Measurements from ENCODE around the gene FAIM2.
A peak's percentile ranks its signal among the peaks of the same experiment; 100 is the strongest.

FAIM2 gene

GRCh38 chr12:49917166-49917787 is 13.6 kb upstream of the FAIM2 start:
- DNase-seq (ENCODE audit: low spot score), result no peak

- DNase-seq (ENCODE audit: low spot score), result no peak
These were observed 12.6 kb upstream of the FAIM2 start for GRCh38 chr12:49916129-49916919.

- DNase-seq (ENCODE audit: low spot score), result no peak
These were observed 8.9 kb upstream of the FAIM2 start for GRCh38 chr12:49912345-49913255.

DNA sequence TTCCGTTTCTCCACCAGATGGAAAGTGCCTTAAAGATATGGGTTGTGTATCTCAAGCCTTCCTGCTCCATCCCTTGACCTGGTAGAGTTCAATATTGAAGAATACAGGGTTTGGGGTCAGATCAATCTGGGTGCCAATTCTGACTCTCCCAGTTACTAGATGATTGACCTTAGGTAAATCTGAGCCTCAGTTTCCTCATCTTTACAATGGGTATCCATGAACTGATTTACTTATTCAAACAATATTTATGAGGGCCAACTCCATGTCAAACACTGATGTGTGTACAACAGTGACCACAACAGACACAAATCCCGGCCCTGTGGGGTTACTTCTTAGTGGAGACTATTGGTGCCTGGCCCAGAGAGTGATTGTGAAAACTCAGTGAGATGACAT is 7.5 kb upstream of the FAIM2 start:
- DNase-seq (ENCODE audit: low spot score), result no peak

DNA sequence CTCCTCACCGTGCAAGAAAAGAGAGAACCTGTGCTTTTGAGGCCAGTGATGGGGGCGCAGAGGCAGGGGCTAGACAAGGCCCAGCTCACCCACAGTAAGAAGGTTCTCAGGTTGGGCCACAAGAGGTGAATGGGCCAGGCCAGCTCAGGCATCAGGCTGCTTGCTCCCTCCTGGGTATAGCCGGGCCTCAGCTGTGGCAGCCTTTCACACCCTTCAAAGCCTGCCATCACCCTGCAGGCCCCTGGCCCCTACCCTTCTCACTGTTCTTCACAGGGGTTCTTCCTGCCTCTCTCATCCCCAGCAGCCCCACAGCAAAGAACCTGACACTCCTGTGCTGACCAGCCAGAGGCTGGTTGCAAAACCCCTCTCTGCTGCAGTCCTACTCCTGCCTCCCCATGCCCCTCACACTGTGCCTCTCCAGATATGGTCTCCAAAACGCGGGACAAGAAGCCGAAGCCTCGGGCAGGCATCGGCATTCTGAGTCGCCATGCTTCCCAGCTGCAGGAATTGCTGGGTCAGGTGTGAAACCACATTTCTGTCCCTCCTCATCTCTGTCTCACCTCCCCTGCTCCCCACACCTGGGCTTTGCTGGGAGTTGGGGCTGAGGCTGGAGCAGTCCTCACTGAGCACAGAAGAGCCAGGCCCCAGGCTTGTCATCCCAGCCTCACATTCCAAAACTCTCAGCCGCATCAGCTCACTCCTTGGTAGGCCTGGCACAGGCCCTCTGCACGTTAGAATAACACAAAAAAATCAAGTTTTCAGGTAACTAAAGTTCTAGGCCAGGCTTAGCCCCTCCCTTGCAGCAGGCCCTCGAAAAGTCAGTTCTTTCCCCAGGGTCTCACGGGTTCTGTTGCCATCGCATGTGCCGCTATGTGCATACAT is 6.9 kb upstream of the FAIM2 start:
- DNase-seq (ENCODE audit: low spot score), result no peak

DNA sequence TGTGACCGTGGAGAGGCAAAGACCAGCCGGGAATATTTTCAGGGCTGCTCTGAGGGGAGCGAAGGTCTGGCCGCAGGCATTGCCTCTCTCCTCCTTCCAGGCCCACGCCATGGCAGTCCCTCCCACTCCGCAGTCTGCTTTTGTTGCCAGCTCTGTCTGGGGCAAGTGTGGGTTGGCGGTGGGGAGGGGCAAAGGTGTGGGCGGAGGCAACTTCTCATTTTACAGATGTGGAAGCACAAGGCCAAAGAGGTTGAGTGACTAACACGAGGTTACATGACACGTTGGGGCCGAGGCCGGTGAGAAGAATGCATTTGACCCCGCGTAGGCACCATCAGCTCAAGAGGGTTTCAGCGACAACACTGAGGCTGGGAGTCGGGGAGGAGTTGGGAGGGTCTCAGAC is 6.1 kb upstream of the FAIM2 start:
- no peak for DNase-seq (ENCODE audit: low spot score)

- no peak for DNase-seq (ENCODE audit: low spot score)
These were observed 5.7 kb upstream of the FAIM2 start for GRCh38 chr12:49909356-49909755.

GRCh38 chr12:49907352-49907751 is 3.7 kb upstream of the FAIM2 start:
- no peak for DNase-seq (ENCODE audit: low spot score)

DNA sequence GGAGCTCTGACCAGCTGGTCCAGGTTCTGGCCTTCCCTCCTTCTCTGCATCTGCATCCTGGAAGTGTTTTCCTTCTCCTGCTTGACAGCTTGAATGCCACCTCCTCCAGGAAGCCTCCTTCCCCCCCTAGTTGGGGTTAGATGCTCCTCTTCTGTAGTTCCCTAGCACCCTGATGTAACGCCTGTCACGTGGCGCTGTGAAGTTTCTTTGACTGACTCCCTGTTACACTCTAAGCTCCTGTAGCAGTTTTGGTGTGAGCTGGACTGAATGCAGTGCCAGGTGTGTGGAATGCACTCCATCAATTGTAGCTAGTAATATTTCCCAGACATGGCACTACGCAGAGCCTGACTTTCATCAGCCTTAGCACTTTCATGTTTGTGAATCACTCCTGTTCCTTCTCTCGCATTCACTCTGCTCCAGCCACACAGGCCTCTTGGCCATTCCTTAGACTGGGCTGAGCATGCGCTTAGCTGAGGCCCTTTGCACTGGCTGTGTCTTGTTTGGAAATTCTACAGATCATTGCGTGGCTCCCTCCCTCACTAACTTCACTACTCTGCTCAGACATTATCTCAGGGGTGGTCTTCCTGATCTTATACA is 2.1 kb upstream of the FAIM2 start:
- DNase-seq (ENCODE audit: low spot score), result no peak

DNA sequence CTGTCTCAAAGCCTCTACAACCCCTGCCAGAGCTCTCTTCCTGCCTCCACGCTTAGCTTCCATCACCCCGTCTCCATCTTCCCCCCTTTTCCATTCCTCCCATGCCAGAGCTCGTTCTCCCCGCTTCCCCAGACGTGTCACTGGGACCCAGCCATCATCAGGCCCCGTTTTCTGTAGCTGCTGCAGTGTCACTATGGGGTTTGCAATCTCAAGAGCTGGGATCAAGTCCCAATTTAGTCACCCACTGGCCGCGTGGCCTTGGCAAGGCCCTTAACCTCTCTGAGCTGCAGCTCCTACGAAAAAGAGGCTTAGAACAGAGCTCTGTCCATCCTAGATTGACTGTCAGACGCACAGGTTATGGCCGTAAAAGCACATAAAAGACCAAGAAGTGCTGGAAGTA is 901 bp upstream of the FAIM2 start:
- DNase-seq (ENCODE audit: low spot score), result peak; percentile 16

DNA sequence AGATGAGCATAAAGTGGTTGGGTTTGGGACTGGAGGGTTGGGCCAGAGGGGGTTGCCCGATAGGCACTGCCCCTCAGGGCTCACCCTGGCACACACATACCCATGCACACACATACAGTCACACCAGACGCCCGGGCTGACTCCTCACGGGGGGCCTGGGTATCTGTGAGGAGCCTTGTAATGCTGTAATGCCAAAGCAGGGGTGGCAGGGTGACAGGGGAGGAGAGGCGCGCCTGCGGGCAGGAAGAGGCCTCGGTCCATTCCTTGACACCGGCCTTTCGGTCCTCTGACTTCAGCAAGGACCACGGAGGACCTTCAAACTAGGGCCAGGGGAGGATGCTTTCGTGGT is 375 bp downstream of the FAIM2 start:
- peak; percentile 11 for DNase-seq (ENCODE audit: low spot score)

GRCh38 chr12:49902399-49903350 is 1.0 kb downstream of the FAIM2 start:
- peak; percentile 89 for DNase-seq (ENCODE audit: low spot score)

- no peak for DNase-seq (ENCODE audit: low spot score)
These were observed 1.7 kb downstream of the FAIM2 start for GRCh38 chr12:49901986-49902385.

DNA sequence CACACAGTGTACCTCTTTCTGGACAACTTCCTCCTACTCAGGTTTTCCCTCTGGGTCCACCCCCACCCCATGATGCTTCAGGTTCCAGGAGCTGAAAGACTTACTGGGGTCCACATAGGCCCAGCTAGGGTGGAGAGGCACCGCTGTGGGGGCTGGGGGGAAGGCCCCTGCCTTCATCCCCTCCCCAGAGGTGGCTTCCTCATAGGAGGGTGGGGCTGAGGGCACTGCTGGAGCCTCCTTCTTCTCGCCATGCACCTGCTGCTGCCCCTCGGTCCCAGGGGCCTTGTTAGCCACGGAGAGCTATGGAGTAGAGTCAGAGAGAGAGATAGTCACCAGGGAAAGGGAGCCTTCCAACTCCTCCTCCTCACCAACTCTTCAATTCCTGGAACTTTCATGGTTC is 2.7 kb downstream of the FAIM2 start:
- DNase-seq (ENCODE audit: low spot score), result no peak

- no peak for DNase-seq (ENCODE audit: low spot score)
These were observed 3.3 kb downstream of the FAIM2 start for GRCh38 chr12:49900371-49900770.

DNA sequence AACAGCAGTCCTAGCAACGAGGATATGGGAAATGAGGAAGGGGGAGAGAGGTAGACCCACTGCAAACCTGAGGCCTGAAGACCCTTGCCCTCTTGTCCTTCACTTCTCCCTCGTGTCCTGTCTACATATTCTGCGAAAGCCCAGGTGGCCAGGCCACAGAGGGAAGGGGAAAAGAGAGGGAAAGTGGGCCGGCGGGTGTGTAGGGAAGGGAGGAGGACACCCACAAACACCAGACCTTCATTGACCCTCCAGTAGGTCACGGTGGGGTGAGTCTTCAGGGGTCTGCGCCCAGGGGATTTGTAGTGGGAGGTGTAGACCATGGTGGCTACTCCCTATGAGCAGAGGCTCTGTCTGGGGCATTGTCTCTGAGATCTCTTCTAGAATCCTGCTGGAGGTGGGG is 3.8 kb downstream of the FAIM2 start:
- DNase-seq (ENCODE audit: low spot score), result no peak

- DNase-seq (ENCODE audit: low spot score), result no peak
These were observed 4.3 kb downstream of the FAIM2 start for GRCh38 chr12:49899286-49899843.

- no peak for DNase-seq (ENCODE audit: low spot score)
These were observed 6.4 kb downstream of the FAIM2 start for GRCh38 chr12:49897276-49897675.

- no peak for DNase-seq (ENCODE audit: low spot score)
These were observed 7.9 kb downstream of the FAIM2 start for GRCh38 chr12:49895773-49896172.

GRCh38 chr12:49894751-49895148 is 8.9 kb downstream of the FAIM2 start:
- DNase-seq (ENCODE audit: low spot score), result no peak
